Muscle layer of colon (tissue), 2 donors: ENCODE measurements around the gene CTRB2.
"Not testable (repeated sequence)": the region's sequence is repeated elsewhere in the genome, so short reads cannot be mapped to it uniquely, and the experiment has no call there.

Source experiments
- H3K27ac ChIP-seq: one replicate; pipeline ENCODE4 v1.7.0; 2013; ENCODE audit warnings: low read depth, mild to moderate bottlenecking, low read length, moderate library complexity
- H3K27me3 ChIP-seq, 2 donors: one replicate each; pipeline ENCODE4 v1.7.0; 2013; ENCODE audit warnings: low read length in 2 of 2, mild to moderate bottlenecking in 2 of 2; ENCODE audit not compliant: insufficient read depth in 2 of 2, control insufficient read depth in 1 of 2
- H3K36me3 ChIP-seq: one replicate; pipeline ENCODE4 v1.7.0; 2013; ENCODE audit warnings: mild to moderate bottlenecking, low read length; ENCODE audit not compliant: insufficient read depth
- H3K4me1 ChIP-seq: one replicate; pipeline ENCODE4 v1.7.0; 2013; ENCODE audit warnings: mild to moderate bottlenecking, low read length; ENCODE audit not compliant: insufficient read depth
- H3K4me3 ChIP-seq, 2 donors: one replicate each; pipeline ENCODE4 v1.7.0; 2013; ENCODE audit warnings: low read length in 2 of 2, low read depth in 1 of 2, mild to moderate bottlenecking in 1 of 2, moderate library complexity in 1 of 2
- H3K9ac ChIP-seq: one replicate; pipeline ENCODE4 v1.7.0; 2013; ENCODE audit warnings: low read length
- H3K9me3 ChIP-seq: one replicate; pipeline ENCODE4 v1.7.0; 2013; ENCODE audit warnings: mild to moderate bottlenecking, low read length
- donor health status: abdominal sarcoma.
- donor health status: Adenocarcinoma of cecum.

Gene CTRB2

DNA sequence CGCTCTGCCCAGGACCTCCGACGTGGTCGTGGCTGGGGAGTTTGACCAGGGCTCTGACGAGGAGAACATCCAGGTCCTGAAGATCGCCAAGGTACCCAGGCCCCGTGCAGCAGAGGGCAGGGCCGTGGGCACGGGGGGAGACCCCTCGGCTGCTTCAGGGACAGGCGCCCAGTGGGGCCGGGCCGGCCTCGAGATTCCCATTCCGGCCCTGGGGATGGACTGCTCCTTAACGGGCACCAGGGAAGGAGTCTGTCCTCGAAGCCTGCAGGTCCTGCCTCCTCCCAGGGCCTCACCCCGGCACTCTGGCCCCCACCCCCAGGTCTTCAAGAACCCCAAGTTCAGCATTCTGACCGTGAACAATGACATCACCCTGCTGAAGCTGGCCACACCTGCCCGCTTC is 16.2 kb upstream of the CTRB2 start:
- not testable (repeated sequence) for H3K9ac ChIP-seq, H3K9me3 ChIP-seq, H3K36me3 ChIP-seq, H3K4me1 ChIP-seq, H3K27ac ChIP-seq, H3K4me3 ChIP-seq, H3K27me3 ChIP-seq

DNA sequence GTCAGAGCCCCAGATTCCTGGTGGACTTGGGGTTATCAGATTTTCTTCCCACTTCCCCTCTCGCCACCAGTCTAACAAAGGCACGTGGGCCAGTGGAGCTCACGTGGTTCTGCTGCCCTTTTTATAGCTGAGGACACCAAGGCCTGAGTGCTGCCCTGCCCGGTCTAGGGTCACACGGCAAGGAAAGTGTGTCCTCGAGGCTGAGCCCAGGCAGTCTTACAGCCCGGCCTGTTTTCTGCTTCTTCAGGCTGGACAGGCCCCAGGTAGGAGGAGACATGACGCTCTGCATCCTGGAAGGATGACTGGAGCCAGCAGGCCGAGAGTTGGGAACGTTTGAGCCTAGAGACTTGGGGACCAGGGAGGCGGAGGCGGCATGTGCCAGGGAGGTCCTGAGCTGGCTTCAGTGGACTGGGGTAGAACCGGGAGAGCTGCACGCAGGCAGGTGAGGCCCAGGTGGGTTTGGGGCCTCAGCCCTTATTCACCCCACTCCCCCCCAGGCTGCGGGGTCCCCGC is 15.4 kb upstream of the CTRB2 start:
- Histone ChIP-seq H3K4me1 (no peaks in the 10 kb centered on the region), H3K9ac (no peak overlapping the region), H3K27ac (no peak overlapping the region), H3K36me3 (no peaks in the 10 kb centered on the region), H3K9me3 (no peaks in the 10 kb centered on the region), H3K4me3 (no peak overlapping the region), H3K27me3 (peaks cover 0 to 10% of the 10 kb centered on the region in 2 donors)

DNA sequence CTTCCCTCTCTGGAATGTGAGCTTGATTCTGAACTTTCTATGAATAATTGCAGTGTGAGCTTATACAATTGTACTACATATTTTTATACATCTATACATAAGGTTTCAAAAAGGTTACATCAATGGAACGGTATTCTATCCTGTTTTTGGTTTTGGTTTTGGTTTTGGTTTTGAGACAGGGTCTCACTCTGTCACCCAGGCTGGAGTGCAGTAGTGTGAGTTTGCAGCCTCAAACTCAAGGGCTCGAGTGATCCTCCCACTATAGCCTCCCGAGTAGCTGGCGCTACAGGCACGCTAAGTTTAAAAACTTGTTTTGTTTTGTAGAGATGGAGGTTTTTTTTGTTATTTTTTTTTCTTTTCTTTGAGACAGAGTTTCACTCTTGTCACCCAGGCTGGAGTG is 12.9 kb upstream of the CTRB2 start:
- Histone ChIP-seq H3K4me1 (no peaks in the 10 kb centered on the region), H3K36me3 (no peaks in the 10 kb centered on the region), H3K27ac (no peak overlapping the region), H3K9ac (no peak overlapping the region), H3K27me3 (peaks cover 0 to 6% of the 10 kb centered on the region in 2 donors), H3K9me3 (no peaks in the 10 kb centered on the region), H3K4me3 (no peak overlapping the region)

DNA sequence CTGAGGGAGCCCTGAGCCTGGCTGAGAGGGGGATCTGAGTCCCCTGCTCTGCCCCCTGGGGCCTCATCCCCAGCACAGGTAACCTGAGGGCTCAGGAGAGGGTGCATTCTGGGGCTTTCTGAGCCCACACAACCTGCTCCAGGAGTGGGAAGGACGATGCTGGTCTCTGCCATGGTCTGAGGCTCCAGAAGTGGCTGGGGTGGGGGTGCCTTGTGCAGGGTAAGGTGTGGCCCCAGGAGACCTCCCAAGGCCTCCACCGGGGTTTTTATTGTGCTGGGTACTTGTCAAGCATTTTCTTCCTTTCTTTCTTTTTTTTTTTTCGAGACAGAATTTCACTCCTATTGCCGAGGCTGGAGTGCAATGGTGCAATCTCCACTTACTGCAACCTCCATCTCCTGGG is 12.1 kb upstream of the CTRB2 start:
- Histone ChIP-seq H3K9me3 (no peaks in the 10 kb centered on the region), H3K4me1 (no peaks in the 10 kb centered on the region), H3K27me3 (no peaks in the 10 kb centered on the region), H3K9ac (no peak overlapping the region), H3K27ac (no peak overlapping the region), H3K36me3 (no peaks in the 10 kb centered on the region), H3K4me3 (no peak overlapping the region)

DNA sequence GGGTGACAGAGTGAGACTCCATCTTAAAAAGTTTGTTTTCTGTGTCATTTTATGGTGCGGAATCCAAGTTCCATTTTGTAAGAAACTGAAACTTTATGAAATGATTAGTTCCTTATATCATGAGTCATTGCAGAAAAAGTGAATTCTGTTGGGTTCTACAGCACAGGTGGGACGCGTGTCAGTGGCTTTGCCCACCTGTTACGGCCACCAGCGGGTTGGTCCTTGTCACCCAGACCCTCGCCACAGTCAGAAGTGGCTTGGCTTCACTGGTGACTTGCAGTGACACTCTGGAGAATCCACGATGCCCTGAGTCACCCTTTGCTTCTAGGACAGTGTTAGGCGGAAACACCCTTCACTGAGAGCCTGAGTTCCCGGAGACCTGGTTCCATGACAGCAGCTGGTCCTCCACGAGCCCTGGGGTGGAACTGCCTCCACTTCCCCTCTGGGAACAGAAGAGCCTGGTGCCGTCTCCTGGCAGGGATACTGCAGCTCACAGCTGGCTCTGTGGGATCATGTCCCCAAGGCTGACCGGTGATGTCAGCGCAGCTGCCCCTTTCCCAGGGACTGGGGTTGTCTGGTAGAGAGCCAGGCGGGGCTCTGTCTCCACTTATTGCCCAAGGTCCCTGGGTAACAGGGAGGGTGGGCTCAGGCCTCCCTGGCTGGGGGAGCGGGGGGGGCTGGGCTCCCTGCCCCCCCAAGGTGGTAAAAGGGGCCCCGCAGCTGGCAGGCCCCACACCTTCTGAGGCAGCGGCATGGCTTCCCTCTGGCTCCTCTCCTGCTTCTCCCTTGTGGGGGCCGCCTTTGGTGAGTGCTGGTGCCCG is 11.5 kb upstream of the CTRB2 start, which contains the start of gene CTRB1:
Gene CTRB1 (plus strand): TSS at position 733 of the 821 bp plus-strand sequence. CDS start 20 bp downstream, at position 753.
- H3K27ac ChIP-seq, result no peak within 1 kb of the TSS
- no peaks in the 10 kb centered on the region for H3K27me3 ChIP-seq
- no peaks in the 10 kb centered on the region for H3K4me1 ChIP-seq
- H3K9ac ChIP-seq, result no peak within 1 kb of the TSS
- no peaks in the 10 kb centered on the region for H3K9me3 ChIP-seq
- H3K36me3 ChIP-seq, result no peaks in the 10 kb centered on the region
- H3K4me3 ChIP-seq, result no peak within 1 kb of the TSS

DNA sequence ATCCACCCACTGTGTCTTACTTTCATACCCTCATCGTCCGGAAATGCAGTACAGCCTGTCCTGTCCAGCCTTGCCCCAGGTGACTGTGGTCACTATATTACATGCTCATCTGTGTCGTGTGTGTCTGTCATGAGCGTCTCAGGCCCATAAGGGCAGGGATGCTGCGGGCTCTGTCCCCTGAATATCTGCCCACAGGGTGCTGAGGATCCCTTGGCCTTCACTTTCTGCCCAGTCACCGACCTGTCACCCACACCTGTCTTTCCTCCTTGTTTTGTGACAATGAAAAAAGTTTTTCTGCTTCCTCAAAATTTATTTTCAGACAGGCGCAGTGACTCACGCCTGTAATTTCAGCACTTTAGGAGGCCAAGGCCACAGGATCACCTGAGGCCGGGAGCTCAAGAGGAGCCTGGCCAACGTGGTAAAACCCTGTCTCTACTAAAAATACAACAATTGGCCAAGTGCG is 10.5 kb upstream of the CTRB2 start:
- Histone ChIP-seq H3K27ac (no peak overlapping the region), H3K27me3 (no peaks in the 10 kb centered on the region), H3K4me3 (no peak overlapping the region), H3K36me3 (no peaks in the 10 kb centered on the region), H3K4me1 (no peaks in the 10 kb centered on the region), H3K9me3 (no peaks in the 10 kb centered on the region), H3K9ac (no peak overlapping the region)

DNA sequence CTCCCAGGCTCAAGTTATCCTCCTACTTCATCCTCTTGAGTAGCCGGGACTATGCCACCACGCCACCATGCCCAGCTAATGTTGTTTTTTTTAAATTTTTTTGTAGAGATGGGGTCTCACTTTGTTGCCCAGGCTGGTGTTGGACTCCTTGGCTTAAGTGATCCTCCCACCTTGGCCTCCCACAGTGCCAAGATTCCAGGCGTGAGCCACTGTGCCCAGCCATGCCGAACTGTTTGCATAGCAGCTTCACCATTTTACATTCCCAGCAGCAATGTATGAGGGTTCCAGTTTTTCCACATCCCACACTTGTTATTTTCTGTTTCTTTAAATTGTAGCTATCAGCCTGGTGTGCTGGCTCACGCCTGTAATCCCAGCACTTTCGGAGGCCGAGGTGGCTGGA is 9.6 kb upstream of the CTRB2 start:
- no peaks in the 10 kb centered on the region for H3K9me3 ChIP-seq
- no peak overlapping the region for H3K27ac ChIP-seq
- no peaks in the 10 kb centered on the region for H3K4me1 ChIP-seq
- no peaks in the 10 kb centered on the region for H3K36me3 ChIP-seq
- no peak overlapping the region for H3K4me3 ChIP-seq
- H3K9ac ChIP-seq, result no peak overlapping the region
- no peaks in the 10 kb centered on the region for H3K27me3 ChIP-seq

DNA sequence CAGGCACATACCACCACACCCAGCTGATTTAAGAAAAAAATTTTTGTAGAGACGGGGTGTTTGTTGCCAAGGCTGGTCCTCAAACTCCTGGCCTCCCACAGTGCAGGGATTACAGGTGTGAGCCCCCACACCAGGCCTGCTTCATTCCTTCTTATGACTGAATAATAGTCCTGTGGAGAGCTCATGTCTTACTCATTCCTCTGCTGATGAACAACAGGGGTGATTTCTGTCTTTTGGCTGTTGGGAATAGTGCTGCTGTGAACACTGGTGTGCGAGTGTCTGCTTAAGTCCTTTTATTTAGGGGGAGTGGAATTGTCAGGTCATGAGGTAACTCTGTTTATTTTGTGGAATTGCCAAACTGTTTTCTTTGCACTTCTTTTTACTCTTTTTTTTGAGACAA is 9.2 kb upstream of the CTRB2 start:
- no peak overlapping the region for H3K9ac ChIP-seq
- no peaks in the 10 kb centered on the region for H3K4me1 ChIP-seq
- no peaks in the 10 kb centered on the region for H3K9me3 ChIP-seq
- no peak overlapping the region for H3K27ac ChIP-seq
- H3K4me3 ChIP-seq, result no peak overlapping the region
- H3K36me3 ChIP-seq, result no peaks in the 10 kb centered on the region
- no peaks in the 10 kb centered on the region for H3K27me3 ChIP-seq

DNA sequence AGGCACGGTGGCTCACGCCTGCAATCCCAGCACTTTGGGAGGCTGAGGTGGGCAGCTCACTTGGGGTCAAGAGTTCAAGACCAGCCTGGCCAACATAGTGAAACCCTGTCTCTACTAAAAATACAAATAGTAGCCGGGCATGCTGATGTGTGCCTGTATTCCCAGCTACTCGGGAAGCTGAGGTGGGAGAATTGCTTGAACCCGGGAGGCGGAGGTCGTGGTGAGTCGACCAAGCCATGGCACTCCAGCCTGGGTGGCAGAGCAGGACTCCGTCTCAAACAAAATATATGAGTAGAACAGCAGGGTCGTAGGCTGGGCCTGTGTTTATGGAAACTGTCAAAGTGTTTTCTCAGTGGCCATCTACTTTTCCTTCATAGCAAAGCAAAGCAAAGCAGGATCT is 4.3 kb upstream of the CTRB2 start:
- H3K36me3 ChIP-seq, H3K9ac ChIP-seq, H3K9me3 ChIP-seq, H3K27ac ChIP-seq, H3K4me3 ChIP-seq, H3K4me1 ChIP-seq, H3K27me3 ChIP-seq: not testable (repeated sequence)

DNA sequence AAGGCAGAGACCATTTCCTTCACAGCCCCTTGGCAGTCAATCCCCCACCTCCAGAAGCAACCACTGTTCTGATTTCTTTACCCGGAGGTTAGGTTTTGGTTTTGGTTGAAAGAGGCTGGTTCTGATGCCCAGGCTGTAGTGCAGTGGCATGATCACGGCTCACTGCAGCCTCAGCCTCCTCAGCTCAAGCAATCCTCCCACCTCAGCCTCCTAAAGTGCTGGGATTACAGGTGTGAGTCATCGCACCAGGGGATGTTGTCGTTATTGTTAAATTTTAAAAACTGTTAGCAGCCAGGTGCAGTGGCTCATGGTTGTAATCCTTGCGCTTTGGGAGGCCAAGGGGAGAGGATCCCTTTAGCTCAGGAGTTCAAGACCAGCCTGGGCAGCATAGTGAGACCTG is 3.0 kb upstream of the CTRB2 start:
- no peak overlapping the region for H3K4me3 ChIP-seq
- no peaks in the 10 kb centered on the region for H3K4me1 ChIP-seq
- no peak overlapping the region for H3K27ac ChIP-seq
- no peaks in the 10 kb centered on the region for H3K27me3 ChIP-seq
- no peaks in the 10 kb centered on the region for H3K9me3 ChIP-seq
- H3K9ac ChIP-seq, result no peak overlapping the region
- H3K36me3 ChIP-seq, result no peaks in the 10 kb centered on the region

DNA sequence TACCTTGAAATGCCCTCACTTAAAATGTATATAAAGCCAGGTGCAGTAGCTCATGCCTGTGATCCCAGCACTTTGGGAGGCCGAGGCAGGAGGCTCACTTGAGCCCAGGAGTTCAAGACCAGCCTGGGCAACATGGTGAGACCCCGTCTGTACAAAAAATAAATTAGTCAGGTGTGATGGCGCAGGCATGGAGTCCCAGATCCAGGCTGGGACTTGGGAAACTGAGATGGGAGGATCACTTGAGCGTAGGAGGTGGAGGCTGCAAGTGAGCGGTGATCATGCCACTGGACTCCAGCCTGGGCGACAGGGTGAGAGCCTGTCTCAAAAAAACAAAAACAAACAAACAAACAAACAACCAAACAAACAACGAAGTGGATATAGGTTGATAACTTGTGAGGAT is 2.6 kb upstream of the CTRB2 start:
- not testable (repeated sequence) for H3K9ac ChIP-seq, H3K27me3 ChIP-seq, H3K4me3 ChIP-seq, H3K9me3 ChIP-seq, H3K4me1 ChIP-seq, H3K27ac ChIP-seq, H3K36me3 ChIP-seq
